T-helper 2 cell treated with Interferon-gamma antibody and Interleukin-4, amounts not matched to agents 5 μg/mL and 100 μg/mL, for 36 hours (primary cell): Measurements from ENCODE around the gene JARID2.

Experiments used
- DNase-seq: peaks from one replicate; pipeline ENCODE4 v3.0.0; 2021; ENCODE audit warnings: low spot score
- H3K27ac Mint-ChIP-seq: one replicate; pipeline ENCODE4 v1.8.0; 2021; ENCODE audit warnings: mild to moderate bottlenecking, mixed read lengths
- H3K27me3 Mint-ChIP-seq: one replicate; pipeline ENCODE4 v1.8.0; 2021; ENCODE audit warnings: low read depth, mixed read lengths
- H3K36me3 Mint-ChIP-seq: one replicate; pipeline ENCODE4 v1.8.0; 2021; ENCODE audit warnings: low read depth, mixed read lengths
- H3K4me1 Mint-ChIP-seq: one replicate; pipeline ENCODE4 v1.8.0; 2021; ENCODE audit warnings: low read depth, mixed read lengths
- H3K4me3 Mint-ChIP-seq: one replicate; pipeline ENCODE4 v1.8.0; 2022; ENCODE audit warnings: mild to moderate bottlenecking, moderate library complexity, mixed read lengths
- H3K9me3 Mint-ChIP-seq: one replicate; pipeline ENCODE4 v1.8.0; 2021; ENCODE audit warnings: mixed read lengths

The JARID2 gene

DNA sequence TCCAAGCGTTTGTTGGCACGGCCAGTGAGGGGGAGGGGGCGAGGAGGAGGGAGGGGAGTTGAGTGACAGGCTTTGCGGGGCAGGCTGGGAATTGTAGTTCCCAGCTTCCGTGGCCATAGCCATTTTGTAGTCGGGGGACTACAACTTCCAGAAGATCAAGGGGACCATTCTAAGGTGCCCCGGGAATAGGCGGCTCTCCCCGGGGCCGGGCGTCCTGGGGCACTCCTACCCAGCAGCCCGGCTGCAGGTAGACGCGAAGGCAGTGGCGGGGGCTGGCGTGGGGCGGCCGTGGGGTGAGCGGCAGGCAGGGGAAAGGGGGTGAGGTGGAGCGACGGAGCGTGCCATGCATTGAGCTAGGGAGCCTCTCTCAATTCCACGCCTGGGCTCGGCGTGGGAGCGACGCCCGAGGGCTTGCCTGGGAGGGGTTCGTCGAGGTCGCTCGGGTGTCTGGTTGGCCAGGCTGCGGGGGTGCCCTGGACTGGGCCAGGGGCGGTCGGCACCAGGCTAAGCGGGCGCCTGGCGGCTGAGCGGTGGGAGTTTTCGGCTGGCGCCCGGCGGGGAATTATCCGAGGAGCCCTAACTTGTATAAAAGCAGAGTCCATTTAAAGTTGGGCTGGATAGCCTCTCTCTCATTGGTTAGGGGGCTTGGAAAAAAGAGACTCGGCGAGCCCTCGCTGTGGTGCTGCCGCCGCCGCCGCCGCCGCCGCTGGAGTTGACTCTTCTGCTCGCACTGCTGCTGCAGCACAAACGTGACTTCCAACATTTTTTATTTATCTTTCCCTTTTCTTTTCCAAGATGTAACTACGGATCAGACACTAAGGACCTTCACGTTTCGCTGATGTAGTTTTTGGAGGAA is at the start of gene JARID2:
JARID2 (plus strand) TSS at position 709 of the 856 bp plus-strand sequence. CDS start 471 bp downstream, outside the sequence.
- peaks cover 3% of the 10 kb centered on the region for H3K27me3 Mint-ChIP-seq
- H3K4me1 Mint-ChIP-seq = peaks cover 25% of the 10 kb centered on the region
- H3K9me3 Mint-ChIP-seq = no peaks in the 10 kb centered on the region
- peaks cover 12% of the 10 kb centered on the region for H3K36me3 Mint-ChIP-seq
- H3K4me3 Mint-ChIP-seq = peak within 1 kb of the TSS; percentile 100
- peak; percentile 93 for DNase-seq
- peak within 1 kb of the TSS; percentile 98 for H3K27ac Mint-ChIP-seq

DNA sequence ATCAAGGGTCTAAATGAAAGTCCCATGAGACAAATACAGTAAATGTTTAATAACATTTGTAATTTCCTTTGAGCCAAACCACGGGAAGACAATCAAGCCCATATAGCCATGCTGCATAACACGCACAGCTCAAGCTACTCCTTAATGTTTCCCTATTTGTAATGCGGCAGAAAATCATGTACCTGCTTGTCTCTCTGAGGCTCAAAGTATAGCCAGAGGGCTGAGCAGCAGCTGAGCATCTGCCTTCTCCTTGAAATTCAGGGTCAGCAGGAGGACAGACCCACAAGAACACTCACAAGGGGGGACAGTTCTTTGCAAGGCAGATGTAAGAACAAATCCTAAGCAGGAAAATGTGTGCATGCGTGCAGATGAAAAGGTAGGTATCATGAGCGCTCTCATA is 45.8 kb upstream of the JARID2 start:
- peaks cover 2% of the 10 kb centered on the region for H3K27me3 Mint-ChIP-seq

DNA sequence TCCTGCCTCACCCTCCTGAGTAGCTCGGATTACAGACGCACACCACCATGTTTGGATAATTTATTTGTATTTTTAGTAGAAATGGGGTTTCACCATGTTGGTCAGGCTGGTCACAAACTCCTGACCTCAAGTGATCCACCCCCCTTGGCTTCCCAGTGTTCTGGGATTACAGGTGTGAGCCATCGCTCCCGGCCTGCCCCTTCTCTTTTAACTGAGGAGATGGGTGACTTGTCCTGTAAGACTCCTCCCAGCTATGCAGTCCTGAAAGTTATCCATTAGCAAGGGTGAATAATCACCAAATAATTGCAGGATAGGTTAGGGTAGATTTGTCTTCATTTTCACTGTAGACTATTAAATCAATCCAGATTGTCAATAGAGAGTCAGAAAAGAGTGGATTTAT is 40.5 kb upstream of the JARID2 start:
- H3K36me3 Mint-ChIP-seq = no peaks in the 10 kb centered on the region
- H3K4me1 Mint-ChIP-seq = no peaks in the 10 kb centered on the region
- H3K27me3 Mint-ChIP-seq = no peaks in the 10 kb centered on the region
- H3K27ac Mint-ChIP-seq = no peak overlapping the region
- no peak overlapping the region for H3K4me3 Mint-ChIP-seq
- no peak for DNase-seq
- H3K9me3 Mint-ChIP-seq = no peaks in the 10 kb centered on the region

More for the DNA sequence above, 45.8 kb upstream of the JARID2 start:
- no peak overlapping the region for H3K4me3 Mint-ChIP-seq
- no peaks in the 10 kb centered on the region for H3K9me3 Mint-ChIP-seq
- no peaks in the 10 kb centered on the region for H3K36me3 Mint-ChIP-seq
- no peak overlapping the region for H3K27ac Mint-ChIP-seq
- DNase-seq = no peak
- peaks cover 2% of the 10 kb centered on the region for H3K4me1 Mint-ChIP-seq

DNA sequence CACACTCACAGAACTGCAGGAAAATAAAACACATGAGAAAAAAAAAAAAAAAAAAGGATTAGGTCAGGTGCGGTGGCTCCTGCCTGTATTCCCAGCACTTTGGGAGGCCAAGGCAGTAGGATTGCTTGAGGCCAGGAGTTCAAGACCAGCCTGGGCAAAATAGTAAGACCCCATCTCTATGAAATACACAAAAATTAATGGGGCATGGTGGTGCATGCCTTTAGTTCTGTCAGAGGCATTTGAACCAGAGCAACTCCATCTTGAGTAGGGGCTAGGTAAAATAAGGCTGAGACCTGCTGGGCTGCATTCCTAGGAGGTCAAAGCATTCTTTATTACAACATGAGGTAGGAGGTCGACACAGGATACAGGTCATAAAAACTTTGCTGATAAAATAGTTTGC is 39.0 kb upstream of the JARID2 start:
- H3K9me3 Mint-ChIP-seq = no peaks in the 10 kb centered on the region
- H3K27ac Mint-ChIP-seq = no peak overlapping the region
- no peaks in the 10 kb centered on the region for H3K36me3 Mint-ChIP-seq
- no peak for DNase-seq
- no peak overlapping the region for H3K4me3 Mint-ChIP-seq
- no peaks in the 10 kb centered on the region for H3K27me3 Mint-ChIP-seq
- no peaks in the 10 kb centered on the region for H3K4me1 Mint-ChIP-seq

GRCh38 chr6:15207923-15208322 is 37.9 kb upstream of the JARID2 start:
- no peaks in the 10 kb centered on the region for H3K27me3 Mint-ChIP-seq
- H3K4me1 Mint-ChIP-seq = no peaks in the 10 kb centered on the region
- H3K4me3 Mint-ChIP-seq = no peak overlapping the region
- no peaks in the 10 kb centered on the region for H3K36me3 Mint-ChIP-seq
- no peak for DNase-seq
- H3K27ac Mint-ChIP-seq = no peak overlapping the region
- H3K9me3 Mint-ChIP-seq = no peaks in the 10 kb centered on the region

GRCh38 chr6:15213838-15214400 is 31.9 kb upstream of the JARID2 start:
- Mint-ChIP-seq H3K27ac (no peak overlapping the region), H3K9me3 (no peaks in the 10 kb centered on the region), H3K4me3 (no peak overlapping the region), H3K27me3 (no peaks in the 10 kb centered on the region), H3K36me3 (no peaks in the 10 kb centered on the region), H3K4me1 (no peaks in the 10 kb centered on the region)
- DNase-seq = no peak

DNA sequence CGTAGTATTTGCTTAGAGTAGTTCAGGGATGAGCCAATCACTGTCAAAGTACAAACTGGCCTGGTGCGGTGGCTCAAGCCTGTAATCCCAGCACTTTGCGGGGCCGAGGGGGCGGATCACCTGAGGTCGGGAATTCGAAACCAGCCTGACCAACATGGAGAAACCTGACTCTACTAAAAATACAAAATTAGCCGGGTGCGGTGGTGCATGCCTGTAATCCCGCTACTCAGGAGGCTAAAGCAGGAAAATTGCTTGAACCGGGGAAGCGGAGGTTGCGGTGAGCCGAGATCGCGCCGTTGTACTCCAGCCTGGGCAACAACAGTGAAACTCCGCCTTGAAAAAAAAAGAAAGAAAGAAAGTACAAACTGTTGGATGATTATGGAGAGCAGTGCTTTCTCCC is 27.5 kb upstream of the JARID2 start:
- DNase-seq = no peak
- Mint-ChIP-seq H3K36me3 (no peaks in the 10 kb centered on the region), H3K4me1 (no peaks in the 10 kb centered on the region), H3K4me3 (no peak overlapping the region), H3K27ac (no peak overlapping the region), H3K27me3 (no peaks in the 10 kb centered on the region), H3K9me3 (no peaks in the 10 kb centered on the region)

- DNase-seq = no peak
- H3K4me1 Mint-ChIP-seq = no peaks in the 10 kb centered on the region
- H3K27me3 Mint-ChIP-seq = peaks cover 3% of the 10 kb centered on the region
- no peak overlapping the region for H3K27ac Mint-ChIP-seq
- no peak overlapping the region for H3K4me3 Mint-ChIP-seq
- no peaks in the 10 kb centered on the region for H3K9me3 Mint-ChIP-seq
- no peaks in the 10 kb centered on the region for H3K36me3 Mint-ChIP-seq
Measured at GRCh38 chr6:15220062-15220461, 25.8 kb upstream of the JARID2 start.

- no peak for DNase-seq
- Mint-ChIP-seq H3K36me3 (no peaks in the 10 kb centered on the region), H3K27me3 (peaks cover 3% of the 10 kb centered on the region), H3K4me3 (no peak overlapping the region), H3K9me3 (no peaks in the 10 kb centered on the region), H3K4me1 (no peaks in the 10 kb centered on the region), H3K27ac (no peak overlapping the region)
Measured at GRCh38 chr6:15227827-15228318, 18.0 kb upstream of the JARID2 start.

DNA sequence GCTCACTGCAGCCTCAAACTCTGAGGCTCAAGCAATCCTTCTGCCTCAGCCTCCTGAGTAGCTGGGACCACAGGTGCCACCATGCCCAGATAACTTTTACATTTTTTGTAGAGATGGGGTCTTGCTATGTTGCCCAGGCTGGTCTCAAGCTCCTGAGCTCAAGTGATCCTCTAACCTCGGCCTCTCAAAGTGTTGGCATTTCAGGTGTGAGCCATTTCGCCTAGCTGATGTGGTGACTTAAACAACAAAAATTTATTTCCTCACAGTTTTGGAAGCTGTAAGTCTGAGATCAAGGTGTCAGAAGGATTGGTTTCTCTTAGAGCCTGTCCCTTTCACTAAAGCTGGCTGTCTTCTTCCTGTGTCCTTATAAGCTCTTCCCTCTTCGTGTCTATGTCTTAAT is 15.0 kb upstream of the JARID2 start:
- H3K36me3 Mint-ChIP-seq = no peaks in the 10 kb centered on the region
- H3K4me3 Mint-ChIP-seq = no peak overlapping the region
- no peaks in the 10 kb centered on the region for H3K4me1 Mint-ChIP-seq
- H3K27ac Mint-ChIP-seq = no peak overlapping the region
- H3K9me3 Mint-ChIP-seq = no peaks in the 10 kb centered on the region
- no peak for DNase-seq
- H3K27me3 Mint-ChIP-seq = no peaks in the 10 kb centered on the region

DNA sequence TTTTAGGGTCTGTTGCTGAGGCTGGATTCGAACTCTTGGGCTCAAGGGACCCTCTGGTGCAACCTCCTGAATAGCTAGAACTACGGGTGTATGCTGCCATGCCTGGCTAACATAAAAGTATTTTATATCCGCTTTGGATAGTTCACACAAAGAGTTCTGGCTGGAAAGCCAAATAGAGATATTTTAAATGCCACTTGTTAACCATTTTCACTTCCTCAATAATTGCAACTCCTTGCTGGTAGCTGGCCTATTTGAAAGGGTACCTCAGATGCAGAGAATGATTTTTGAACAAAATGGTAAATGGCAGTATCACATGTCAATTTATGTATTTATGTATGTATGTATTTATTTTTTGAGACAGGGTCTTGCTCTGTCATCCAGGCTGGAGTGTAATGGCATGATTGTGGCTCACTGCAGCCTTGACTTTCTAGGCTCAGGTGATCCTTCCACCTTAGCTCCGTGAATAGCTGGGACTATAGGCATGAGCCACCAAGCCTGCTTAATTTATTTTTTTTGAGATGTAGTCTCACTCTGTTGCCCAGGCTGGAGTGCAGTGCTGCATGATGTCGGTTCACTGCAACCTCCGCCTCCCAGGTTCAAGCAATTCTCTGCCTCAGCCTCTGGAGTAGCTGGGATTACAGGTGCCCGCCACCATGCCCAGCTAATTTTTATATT is 12.9 kb upstream of the JARID2 start:
- no peaks in the 10 kb centered on the region for H3K9me3 Mint-ChIP-seq
- no peaks in the 10 kb centered on the region for H3K36me3 Mint-ChIP-seq
- no peak overlapping the region for H3K4me3 Mint-ChIP-seq
- no peak overlapping the region for H3K27ac Mint-ChIP-seq
- H3K27me3 Mint-ChIP-seq = no peaks in the 10 kb centered on the region
- H3K4me1 Mint-ChIP-seq = no peaks in the 10 kb centered on the region
- DNase-seq = no peak

- no peak for DNase-seq
- Mint-ChIP-seq H3K4me3 (no peak overlapping the region), H3K36me3 (no peaks in the 10 kb centered on the region), H3K4me1 (no peaks in the 10 kb centered on the region), H3K27ac (no peak overlapping the region), H3K9me3 (no peaks in the 10 kb centered on the region), H3K27me3 (no peaks in the 10 kb centered on the region)
Measured at GRCh38 chr6:15234068-15234758, 11.7 kb upstream of the JARID2 start.

GRCh38 chr6:15239616-15240364 is 6.1 kb upstream of the JARID2 start:
- H3K36me3 Mint-ChIP-seq = no peaks in the 10 kb centered on the region
- H3K4me3 Mint-ChIP-seq = no peak overlapping the region
- peaks cover 6% of the 10 kb centered on the region for H3K4me1 Mint-ChIP-seq
- DNase-seq = no peak
- no peaks in the 10 kb centered on the region for H3K9me3 Mint-ChIP-seq
- peaks cover 3% of the 10 kb centered on the region for H3K27me3 Mint-ChIP-seq
- H3K27ac Mint-ChIP-seq = no peak overlapping the region
